Effector memory CD8-positive, alpha-beta T cell (primary cell): ENCODE data around the gene AP1G2.
A peak's percentile ranks its signal among the peaks of the same experiment; 100 is the strongest.

Experiments used
- ATAC-seq: fragments of 150-1000 bp; cut with Tn5 transposase; replicated peaks from 2 replicates; pipeline ENCODE4 v1.10.0; 2021; ENCODE audit warnings: mild to moderate bottlenecking, moderate library complexity
- DNase-seq, 3 experiments: peaks; one replicate each; pipeline ENCODE4 v3.0.0; 2021
- H3K27ac Mint-ChIP-seq, 2 donors: one replicate each; pipeline ENCODE4 v1.8.0; 2022; ENCODE audit warnings: mild to moderate bottlenecking in 2 of 2, mixed read lengths in 2 of 2, moderate library complexity in 2 of 2
- H3K27me3 Mint-ChIP-seq, 2 donors: one replicate each; pipeline ENCODE4 v1.8.0; 2022; ENCODE audit warnings: mixed read lengths in 2 of 2
- H3K36me3 Mint-ChIP-seq: one replicate; pipeline ENCODE4 v1.8.0; 2022; ENCODE audit warnings: mild to moderate bottlenecking, moderate library complexity, mixed read lengths; ENCODE audit not compliant: insufficient read depth
- H3K4me1 Mint-ChIP-seq, 2 donors: one replicate each; pipeline ENCODE4 v1.8.0; 2022; ENCODE audit warnings: low read depth in 2 of 2, mixed read lengths in 2 of 2
- H3K4me3 Mint-ChIP-seq, 2 donors: one replicate each; pipeline ENCODE4 v1.8.0; 2022; ENCODE audit warnings: mild to moderate bottlenecking in 2 of 2, mixed read lengths in 2 of 2, moderate library complexity in 2 of 2
- H3K9me3 Mint-ChIP-seq, 2 donors: one replicate each; pipeline ENCODE4 v1.8.0; 2022; ENCODE audit warnings: mixed read lengths in 2 of 2

AP1G2 gene

GRCh38 chr14:23571701-23572523 is 4.3 kb upstream of the AP1G2 start:
- Mint-ChIP-seq H3K4me3 (no peak overlapping the region), H3K36me3 (peaks cover 15% of the 10 kb centered on the region), H3K9me3 (no peaks in the 10 kb centered on the region), H3K27me3 (peaks cover 27 to 57% of the 10 kb centered on the region in 2 donors), H3K27ac (no peak overlapping the region), H3K4me1 (peaks cover 23 to 25% of the 10 kb centered on the region in 2 donors)
- DNase-seq: no peak
- ATAC-seq: no peak

GRCh38 chr14:23570806-23571483 is 3.4 kb upstream of the AP1G2 start:
- Mint-ChIP-seq H3K27me3 (peaks cover 19 to 47% of the 10 kb centered on the region in 2 donors), H3K4me3 (no peak overlapping the region), H3K9me3 (no peaks in the 10 kb centered on the region), H3K27ac (no peak overlapping the region), H3K4me1 (peaks cover 21 to 25% of the 10 kb centered on the region in 2 donors), H3K36me3 (peaks cover 15% of the 10 kb centered on the region)
- no peak for DNase-seq
- no peak for ATAC-seq

- Mint-ChIP-seq H3K27ac (no peak overlapping the region), H3K27me3 (peaks cover 9 to 34% of the 10 kb centered on the region in 2 donors), H3K4me3 (no peak overlapping the region), H3K36me3 (peaks cover 21% of the 10 kb centered on the region), H3K4me1 (peaks cover 24 to 25% of the 10 kb centered on the region in 2 donors), H3K9me3 (no peaks in the 10 kb centered on the region)
- ATAC-seq (no peak), DNase-seq (no peak)
These were observed 2.0 kb upstream of the AP1G2 start for GRCh38 chr14:23569443-23570151.

GRCh38 chr14:23568600-23569331 is 1.2 kb upstream of the AP1G2 start:
- peak overlapping the region; percentile 95 to 99 for H3K4me3 Mint-ChIP-seq
- DNase-seq (no peak), ATAC-seq (no peak)
- H3K27me3 Mint-ChIP-seq: peaks cover 7 to 26% of the 10 kb centered on the region in 2 donors
- peak overlapping the region; percentile 97 to 98 for H3K27ac Mint-ChIP-seq
- peaks cover 21% of the 10 kb centered on the region for H3K36me3 Mint-ChIP-seq
- H3K4me1 Mint-ChIP-seq: peaks cover 24 to 25% of the 10 kb centered on the region in 2 donors
- H3K9me3 Mint-ChIP-seq: no peaks in the 10 kb centered on the region

- peaks cover 21% of the 10 kb centered on the region for H3K36me3 Mint-ChIP-seq
- H3K9me3 Mint-ChIP-seq: no peaks in the 10 kb centered on the region
- H3K4me1 Mint-ChIP-seq: peaks cover 24 to 25% of the 10 kb centered on the region in 2 donors
- peak overlapping the region; percentile 97 to 98 for H3K27ac Mint-ChIP-seq
- H3K27me3 Mint-ChIP-seq: peaks cover 7 to 20% of the 10 kb centered on the region in 2 donors
- peak overlapping the region; percentile 95 to 99 for H3K4me3 Mint-ChIP-seq
- DNase-seq (no peak), ATAC-seq (no peak)
These were observed 519 bp upstream of the AP1G2 start for GRCh38 chr14:23568021-23568599.

- Mint-ChIP-seq H3K4me1 (peaks cover 24 to 29% of the 10 kb centered on the region in 2 donors), H3K4me3 (peak overlapping the region; percentile 95 to 99), H3K27me3 (peaks cover 0 to 6% of the 10 kb centered on the region in 2 donors), H3K36me3 (peaks cover 23% of the 10 kb centered on the region), H3K9me3 (no peaks in the 10 kb centered on the region), H3K27ac (peak overlapping the region; percentile 97 to 98)
- DNase-seq: no peak
- ATAC-seq: no peak
These were observed 809 bp downstream of the AP1G2 start for GRCh38 chr14:23566778-23567185.

- peak overlapping the region; percentile 95 to 99 for H3K4me3 Mint-ChIP-seq
- no peaks in the 10 kb centered on the region for H3K9me3 Mint-ChIP-seq
- peaks cover 0 to under 1% of the 10 kb centered on the region in 2 donors for H3K27me3 Mint-ChIP-seq
- peak overlapping the region; percentile 97 to 98 for H3K27ac Mint-ChIP-seq
- ATAC-seq (no peak), DNase-seq (no peak)
- H3K36me3 Mint-ChIP-seq: peaks cover 24% of the 10 kb centered on the region
- peaks cover 26 to 33% of the 10 kb centered on the region in 2 donors for H3K4me1 Mint-ChIP-seq
These were observed 1.3 kb downstream of the AP1G2 start for GRCh38 chr14:23566112-23566777.

GRCh38 chr14:23565626-23566025 is 2.0 kb downstream of the AP1G2 start:
- H3K36me3 Mint-ChIP-seq: peaks cover 28% of the 10 kb centered on the region

GRCh38 chr14:23564876-23565275 is 2.7 kb downstream of the AP1G2 start:
- H3K27me3 Mint-ChIP-seq: no peaks in the 10 kb centered on the region
- no peaks in the 10 kb centered on the region for H3K9me3 Mint-ChIP-seq
- H3K4me1 Mint-ChIP-seq: peaks cover 26 to 38% of the 10 kb centered on the region in 2 donors
- DNase-seq: no peak
- no peak for ATAC-seq
- H3K36me3 Mint-ChIP-seq: peaks cover 33% of the 10 kb centered on the region
- H3K4me3 Mint-ChIP-seq: no peak overlapping the region
- H3K27ac Mint-ChIP-seq: peak overlapping the region in 1 of 2 donors; percentile 49

More at GRCh38 chr14:23565626-23566025, 2.0 kb downstream of the AP1G2 start:
- ATAC-seq (no peak), DNase-seq (no peak)
- Mint-ChIP-seq H3K4me3 (peak overlapping the region in 1 of 2 donors; percentile 21), H3K27ac (peak overlapping the region; percentile 19 to 97), H3K4me1 (peaks cover 26 to 38% of the 10 kb centered on the region in 2 donors), H3K9me3 (no peaks in the 10 kb centered on the region), H3K27me3 (no peaks in the 10 kb centered on the region)

GRCh38 chr14:23564181-23564812 is 3.3 kb downstream of the AP1G2 start:
- H3K9me3 Mint-ChIP-seq: no peaks in the 10 kb centered on the region
- peaks cover 35% of the 10 kb centered on the region for H3K36me3 Mint-ChIP-seq
- DNase-seq: no peak
- ATAC-seq: no peak
- H3K27ac Mint-ChIP-seq: peak overlapping the region in 1 of 2 donors; percentile 49
- no peaks in the 10 kb centered on the region for H3K27me3 Mint-ChIP-seq
- H3K4me3 Mint-ChIP-seq: no peak overlapping the region
- peaks cover 30 to 38% of the 10 kb centered on the region in 2 donors for H3K4me1 Mint-ChIP-seq

- ATAC-seq (no peak), DNase-seq (no peak)
- peak overlapping the region in 1 of 2 donors; percentile 58 for H3K27ac Mint-ChIP-seq
- peaks cover 33% of the 10 kb centered on the region for H3K36me3 Mint-ChIP-seq
- no peaks in the 10 kb centered on the region for H3K27me3 Mint-ChIP-seq
- H3K4me1 Mint-ChIP-seq: peaks cover 27 to 36% of the 10 kb centered on the region in 2 donors
- no peak overlapping the region for H3K4me3 Mint-ChIP-seq
- no peaks in the 10 kb centered on the region for H3K9me3 Mint-ChIP-seq
These were observed 4.0 kb downstream of the AP1G2 start for GRCh38 chr14:23563473-23564180.
